Osteoblast (primary cell): Measurements from ENCODE around the gene PCDH9. TPM values are rescaled to one million over a fixed set of nuclear protein-coding genes. Genes with fewer than 3 reads are reported as not detected.

Source experiments
- DNase-seq: peaks from one replicate; pipeline ENCODE4 v3.0.0; 2011; ENCODE audit warnings: low spot score, mixed read lengths; ENCODE audit not compliant: insufficient read length; ENCODE audit errors: missing footprints
- H2AFZ ChIP-seq: 2 replicates; pipeline ENCODE4 v1.6.0; 2011; ENCODE audit warnings: mild to moderate bottlenecking, low read length
- H3K27ac ChIP-seq: 2 replicates; pipeline ENCODE4 v1.5.1; 2011; ENCODE audit warnings: mild to moderate bottlenecking, low read depth, low read length, moderate library complexity
- H3K27me3 ChIP-seq: 2 replicates; pipeline ENCODE4 v1.6.0; 2012; ENCODE audit warnings: mild to moderate bottlenecking, control low read depth, inconsistent platforms, low read length, moderate library complexity; ENCODE audit not compliant: insufficient read depth
- H3K36me3 ChIP-seq: 2 replicates; pipeline ENCODE4 v1.5.1; 2011; ENCODE audit warnings: mild to moderate bottlenecking, low read length, control low read depth, moderate library complexity; ENCODE audit not compliant: insufficient read depth
- H3K4me1 ChIP-seq: 2 replicates; pipeline ENCODE4 v1.5.1; 2011; ENCODE audit warnings: mild to moderate bottlenecking, low read length, control low read depth, moderate library complexity; ENCODE audit not compliant: insufficient read depth
- H3K4me2 ChIP-seq: 2 replicates; pipeline ENCODE4 v1.6.0; 2011; ENCODE audit warnings: mild to moderate bottlenecking, low read length; ENCODE audit not compliant: insufficient read depth
- H3K4me3 ChIP-seq: fragments of 200-600 bp; sonication (generic); 3 replicates; pipeline ENCODE4 v1.5.1; 2012; ENCODE audit warnings: mild to moderate bottlenecking, low read length, inconsistent platforms; ENCODE audit not compliant: insufficient read depth
- H3K79me2 ChIP-seq: 2 replicates; pipeline ENCODE4 v1.6.0; 2012; ENCODE audit warnings: mild to moderate bottlenecking, low read length, control low read depth, inconsistent platforms; ENCODE audit not compliant: insufficient read depth
- H3K9me3 ChIP-seq: 2 replicates; pipeline ENCODE4 v1.5.1; 2011; ENCODE audit warnings: low read depth, low read length, control low read depth
- H4K20me1 ChIP-seq: 2 replicates; pipeline ENCODE4 v1.6.0; 2012; ENCODE audit warnings: mild to moderate bottlenecking, low read length, control low read depth; ENCODE audit not compliant: insufficient read depth
- CTCF ChIP-seq: IDR thresholded peaks from 2 replicates; pipeline ENCODE4 v1.5.1; 2011; ENCODE audit warnings: mild to moderate bottlenecking, low read depth, low read length, moderate library complexity; ENCODE audit errors: extremely low read depth
- total RNA-seq: library from RNA; depleted of rRNA; stranded (reverse); fragments of >200 nt; gene quantifications from 2 replicates; pipeline ENCODE4 v1.2.3, GENCODE V29; 2012

The PCDH9 gene
- total RNA-seq, 1 donor: 1.1 TPM

GRCh38 chr13:66547685-66548084 lies 682.5 kb downstream of the PCDH9 start:
- H2AFZ ChIP-seq: no peak overlapping the region
- DNase-seq: no peak
- H3K79me2 ChIP-seq: no peaks in the 10 kb centered on the region
- no peak overlapping the region for H3K4me2 ChIP-seq
- H3K9me3 ChIP-seq: no peaks in the 10 kb centered on the region
- no peak overlapping the region for H3K4me3 ChIP-seq
- no peak for TF ChIP-seq CTCF
- no peaks in the 10 kb centered on the region for H3K27me3 ChIP-seq
- H3K36me3 ChIP-seq: no peaks in the 10 kb centered on the region
- no peak overlapping the region for H3K27ac ChIP-seq
- no peaks in the 10 kb centered on the region for H3K4me1 ChIP-seq
- no peaks in the 10 kb centered on the region for H4K20me1 ChIP-seq

- Histone ChIP-seq H3K27me3 (no peaks in the 10 kb centered on the region), H3K4me2 (no peak overlapping the region), H2AFZ (no peak overlapping the region), H3K36me3 (no peaks in the 10 kb centered on the region), H3K9me3 (no peaks in the 10 kb centered on the region), H4K20me1 (no peaks in the 10 kb centered on the region), H3K27ac (no peak overlapping the region), H3K4me3 (no peak overlapping the region), H3K4me1 (no peaks in the 10 kb centered on the region), H3K79me2 (no peaks in the 10 kb centered on the region)
- TF ChIP-seq CTCF: no peak
- DNase-seq: no peak
Measured at GRCh38 chr13:66546534-66547379, 683.4 kb downstream of the PCDH9 start.

- Histone ChIP-seq H2AFZ (no peak overlapping the region), H3K27ac (no peak overlapping the region), H3K79me2 (no peaks in the 10 kb centered on the region), H3K4me2 (no peak overlapping the region), H3K4me1 (no peaks in the 10 kb centered on the region), H3K27me3 (no peaks in the 10 kb centered on the region), H3K36me3 (no peaks in the 10 kb centered on the region), H4K20me1 (no peaks in the 10 kb centered on the region), H3K4me3 (no peak overlapping the region), H3K9me3 (no peaks in the 10 kb centered on the region)
- no peak for DNase-seq
- peak; percentile 14 for TF ChIP-seq CTCF
Measured at GRCh38 chr13:66543780-66544179, 686.4 kb downstream of the PCDH9 start.

GRCh38 chr13:66537417-66537816 lies 692.7 kb downstream of the PCDH9 start:
- TF ChIP-seq CTCF: no peak
- Histone ChIP-seq H3K79me2 (no peaks in the 10 kb centered on the region), H3K4me2 (no peak overlapping the region), H3K27me3 (no peaks in the 10 kb centered on the region), H2AFZ (no peak overlapping the region), H3K4me1 (peaks cover 17% of the 10 kb centered on the region), H4K20me1 (no peaks in the 10 kb centered on the region), H3K9me3 (no peaks in the 10 kb centered on the region), H3K4me3 (no peak overlapping the region), H3K36me3 (no peaks in the 10 kb centered on the region), H3K27ac (no peak overlapping the region)
- no peak for DNase-seq
